Activated CD8-positive, alpha-beta memory T cell treated with anti-CD3 and anti-CD28 coated beads, Interleukin-2, amount 50 U/mL, for 24 hours (primary cell): Measurements from ENCODE around the gene MYOM3.
"Not testable (repeated sequence)": the region's sequence is repeated elsewhere in the genome, so short reads cannot be mapped to it uniquely, and the experiment has no call there.

ENCODE experiments used
- DNase-seq: peaks from one replicate; pipeline ENCODE4 v3.0.0-alpha.2; 2020; ENCODE audit errors: extremely low read depth

Gene MYOM3

DNA sequence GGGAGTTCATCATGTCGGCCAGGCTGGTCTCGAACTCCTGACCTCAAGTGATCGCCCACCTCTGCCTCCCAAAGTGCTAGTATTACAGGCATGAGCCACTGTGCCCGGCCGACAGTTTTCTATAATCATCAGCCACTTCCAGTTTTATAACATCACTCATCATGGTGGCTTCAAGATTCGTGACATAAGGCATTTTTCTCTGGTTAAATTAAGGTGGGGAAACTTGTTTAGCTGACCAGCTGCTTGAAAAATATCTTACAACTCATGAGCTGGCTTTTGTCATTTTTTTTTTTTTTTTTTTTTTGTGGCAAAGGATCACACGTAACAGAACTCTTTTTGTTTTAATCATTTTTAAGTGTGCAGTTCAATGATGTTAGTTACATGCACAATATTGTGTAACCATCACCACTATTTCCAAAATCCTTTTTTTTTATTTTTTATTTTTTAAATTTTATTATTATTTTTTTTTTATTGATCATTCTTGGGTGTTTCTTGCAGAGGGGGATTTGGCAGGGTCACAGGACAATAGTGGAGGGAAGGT, 80.9 kb downstream of the MYOM3 start:
- DNase-seq = not testable (repeated sequence)

DNA sequence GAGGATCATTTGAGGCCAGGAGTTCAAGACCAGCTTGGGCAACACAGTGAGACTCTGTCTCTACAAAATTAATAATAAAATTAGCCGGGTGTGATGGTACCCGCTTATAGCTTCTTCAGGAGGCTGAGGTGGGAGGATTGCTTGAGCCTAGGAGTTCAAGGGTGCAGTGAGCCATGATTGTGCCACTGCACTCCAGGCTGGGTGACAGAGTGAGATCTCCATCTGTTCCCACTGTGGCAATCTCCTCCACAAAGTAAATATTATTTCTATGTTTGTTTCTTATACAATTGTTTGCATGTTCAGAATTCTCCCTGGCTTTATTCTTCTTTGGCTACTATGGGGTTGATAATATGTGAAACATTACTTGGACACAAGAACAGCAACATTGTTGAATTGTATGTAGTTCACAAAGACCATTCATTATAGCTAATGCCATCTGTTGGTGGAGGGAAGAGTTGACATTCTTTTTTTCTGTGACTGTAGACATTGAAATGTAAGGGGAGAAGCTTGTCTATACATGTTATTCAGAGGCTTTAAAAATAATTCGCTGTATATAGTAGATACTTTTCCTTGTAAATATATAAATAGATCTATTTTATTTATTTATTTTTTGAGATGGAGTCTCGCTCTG, 84.0 kb downstream of the MYOM3 start:
- no peak for DNase-seq

DNA sequence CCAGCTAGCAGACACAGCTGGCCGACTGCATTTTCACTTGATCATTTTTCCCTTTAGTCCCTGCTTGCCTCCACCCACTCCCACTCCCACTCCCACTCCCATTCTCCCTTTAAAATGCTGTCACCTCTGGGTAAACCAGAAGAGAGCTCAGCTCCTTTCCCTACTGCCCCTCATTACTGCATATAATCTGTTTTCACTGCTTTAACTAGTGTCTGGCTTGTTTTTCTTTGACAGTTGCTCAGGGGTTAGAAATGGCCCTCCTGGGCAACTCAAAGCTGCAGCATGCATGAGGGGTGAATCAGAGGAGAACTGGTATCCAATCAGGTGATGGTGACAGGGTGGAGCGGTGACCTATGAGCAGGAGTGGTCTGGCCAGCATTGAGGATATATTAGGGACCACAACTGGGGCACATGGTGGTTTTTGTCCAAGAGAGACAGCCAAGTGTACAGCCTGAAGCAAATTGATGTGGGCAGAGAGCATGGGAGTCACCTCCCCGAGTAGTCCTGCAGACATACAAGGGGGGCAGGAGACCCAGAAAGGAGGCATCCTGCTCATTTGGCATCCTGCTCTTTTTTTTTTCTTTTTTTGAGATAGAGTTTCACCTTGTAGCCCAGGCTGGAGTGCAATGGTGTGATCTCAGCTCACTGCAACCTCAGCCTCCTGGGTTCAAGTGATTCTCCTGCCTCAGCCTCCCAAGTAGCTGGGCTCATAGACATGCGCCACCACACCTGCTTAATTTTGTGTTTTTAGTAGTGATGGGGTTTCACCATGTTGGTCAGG, 89.2 kb downstream of the MYOM3 start:
- DNase-seq = no peak

DNA sequence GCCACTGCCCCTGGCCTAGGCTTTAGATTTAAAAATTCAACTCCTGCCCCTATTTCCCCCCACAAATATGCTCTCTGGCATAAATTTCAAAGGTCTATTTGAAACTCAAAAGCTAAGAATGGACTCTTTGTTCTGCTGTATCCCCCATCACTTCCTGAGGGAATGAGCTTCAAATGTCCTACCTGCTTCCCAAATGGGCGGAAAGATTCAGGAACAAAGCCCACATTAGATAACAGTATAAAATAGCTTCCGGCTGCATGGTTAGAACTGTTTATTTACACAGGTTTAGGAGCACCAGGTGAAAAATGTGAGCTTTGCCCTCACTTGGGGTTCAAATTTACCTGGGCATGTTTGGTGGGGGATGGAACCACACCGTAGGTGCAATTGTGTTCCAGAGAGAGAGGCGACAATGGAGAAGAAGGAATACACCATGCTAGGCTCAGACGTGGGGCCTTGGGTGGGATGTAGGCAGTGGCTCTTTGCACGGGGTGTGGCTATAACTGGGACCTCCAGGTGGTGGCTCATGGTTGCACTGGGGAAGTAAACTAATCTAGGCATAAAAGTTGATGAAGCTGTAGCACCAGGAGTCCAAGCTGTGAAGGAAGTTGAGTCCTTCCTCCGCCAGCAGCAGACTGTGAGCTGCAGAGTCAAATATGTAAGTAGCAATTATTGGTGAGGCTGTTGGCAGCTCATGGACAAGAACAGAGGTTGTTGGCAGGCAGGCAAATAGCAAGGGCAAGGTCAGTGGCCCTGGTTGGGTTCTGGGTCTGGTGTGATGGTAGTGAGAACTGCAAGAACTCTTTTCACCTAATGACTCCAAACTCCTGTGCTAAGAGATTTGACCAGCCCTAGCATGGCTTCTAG, 90.3 kb downstream of the MYOM3 start:
- DNase-seq = no peak

DNA sequence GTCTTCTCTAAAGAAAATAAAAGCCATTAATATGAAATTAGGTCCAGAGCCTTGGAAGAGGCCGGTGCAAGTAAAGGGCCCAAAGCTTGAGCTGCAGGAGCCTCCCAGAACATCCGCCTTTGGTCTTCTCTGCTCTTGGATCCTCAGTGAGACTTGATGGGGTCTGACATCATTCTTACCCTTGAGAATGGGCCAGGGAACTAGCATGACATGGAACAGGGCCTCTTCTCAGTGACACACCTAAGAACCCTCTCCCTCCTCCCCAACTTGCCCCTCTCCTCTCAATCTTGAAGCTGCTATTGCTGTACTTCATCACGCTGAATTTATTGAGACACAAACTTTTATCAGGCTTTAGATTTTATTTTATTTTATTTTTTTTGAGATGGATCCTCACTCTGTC, 91.5 kb downstream of the MYOM3 start:
- no peak for DNase-seq

DNA sequence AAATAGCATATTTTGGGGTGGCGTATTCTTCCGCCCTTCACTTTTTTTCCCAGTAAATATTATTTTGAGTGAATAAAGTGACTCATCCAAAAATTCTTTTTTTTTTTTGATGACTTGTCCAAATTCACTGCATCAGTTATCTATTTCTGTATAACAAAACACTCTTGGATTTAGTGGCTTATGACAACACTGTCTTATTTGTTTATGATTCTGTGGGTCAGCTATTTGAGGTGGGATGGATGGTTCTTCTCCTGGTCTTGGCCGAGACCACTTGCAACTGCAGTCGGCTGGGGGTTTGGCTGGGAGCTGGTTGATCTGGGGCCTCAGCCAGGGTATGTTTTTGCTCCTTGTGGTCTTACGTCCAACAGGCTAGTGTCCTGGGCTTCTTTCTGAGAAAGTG, 91.9 kb downstream of the MYOM3 start:
- no peak for DNase-seq

DNA sequence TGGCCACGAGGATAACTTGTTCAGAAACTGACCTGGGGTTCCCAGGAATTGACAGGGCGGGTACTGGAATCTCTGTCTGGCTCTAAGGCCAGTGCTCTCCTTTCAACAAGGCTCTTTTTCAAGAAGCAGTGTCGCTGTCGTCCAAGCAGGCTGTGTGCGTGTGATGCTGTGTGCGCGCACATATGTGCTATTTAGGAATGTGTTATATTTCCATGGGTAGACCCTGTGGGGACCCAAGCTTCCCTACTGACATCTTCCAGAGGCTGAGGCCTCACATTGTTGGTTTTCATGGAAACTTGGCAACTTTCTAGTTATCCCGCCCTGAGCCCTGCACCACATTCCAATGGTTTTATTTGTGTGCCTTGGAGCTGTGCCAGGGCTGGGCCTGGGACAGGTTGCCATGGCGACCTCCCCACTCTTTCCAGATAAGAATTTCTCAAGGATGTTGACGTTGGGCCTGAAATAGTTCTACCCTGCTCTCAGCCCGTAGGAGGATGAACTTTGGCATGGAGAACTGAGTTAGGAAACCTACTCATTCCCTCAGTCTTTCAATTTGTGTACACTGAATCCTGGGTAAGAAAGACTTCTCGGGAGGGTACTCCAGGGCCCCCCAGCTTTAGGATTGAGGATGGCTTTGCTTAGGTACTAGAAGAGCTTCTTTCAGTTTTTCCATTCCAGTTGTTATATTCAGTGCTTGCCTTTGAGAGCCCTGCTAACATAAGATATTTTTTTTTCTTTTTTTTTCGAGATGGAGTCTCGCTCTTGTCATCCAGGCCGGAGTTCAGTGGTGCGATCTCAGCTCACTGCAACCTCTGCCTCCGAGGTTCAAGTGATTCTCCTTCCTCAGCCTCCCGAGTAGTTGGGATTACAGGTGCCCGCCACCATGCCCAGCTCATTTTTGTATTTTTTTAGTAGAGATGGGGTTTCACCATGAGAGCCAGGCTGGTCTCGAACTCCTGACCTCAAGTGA, 93.0 kb downstream of the MYOM3 start:
- no peak for DNase-seq

DNA sequence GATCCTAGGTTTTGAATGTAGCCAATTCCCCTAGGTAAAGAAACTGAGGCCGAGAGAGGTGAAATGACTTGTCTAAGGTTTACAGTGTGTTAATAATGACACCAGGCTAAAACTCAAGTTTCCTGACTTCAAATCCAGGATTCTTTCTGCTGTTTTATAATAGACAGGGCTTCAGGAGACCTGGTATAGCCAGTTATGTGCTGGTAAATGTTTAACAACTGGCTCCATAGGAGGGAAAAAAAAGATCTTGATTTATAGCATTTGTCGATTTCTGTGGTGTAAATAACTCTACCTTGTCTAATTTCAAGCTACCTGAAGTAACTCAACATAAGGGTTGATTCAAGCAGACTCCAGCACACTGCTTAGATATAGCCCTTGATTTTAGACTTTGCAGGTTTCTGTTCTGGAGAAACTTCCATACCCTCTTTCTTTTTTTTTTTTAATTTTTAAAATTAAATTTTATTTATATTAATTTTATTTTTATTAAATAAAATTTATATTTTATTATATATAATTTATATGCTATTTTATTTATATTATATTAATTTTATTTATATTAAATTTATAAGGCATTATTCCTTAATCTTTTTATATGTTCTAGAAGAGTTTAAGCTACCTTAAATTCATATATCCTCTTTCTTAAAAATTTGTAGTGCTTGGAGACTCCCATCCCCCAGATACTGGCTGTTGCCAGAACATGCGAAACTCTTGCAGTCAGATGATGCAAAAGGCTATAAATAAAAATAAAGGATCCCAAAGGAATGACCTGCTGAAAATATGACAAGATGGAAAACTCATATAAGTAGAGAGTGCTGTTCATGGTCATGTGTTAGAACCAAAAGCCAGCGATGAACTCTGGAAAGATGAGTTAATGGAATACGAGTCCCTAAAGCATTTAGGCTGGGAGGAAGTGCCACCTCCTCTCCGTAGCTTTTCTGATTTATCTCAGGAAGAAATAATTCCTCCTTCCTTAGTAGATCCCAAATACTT, 96.4 kb downstream of the MYOM3 start:
- no peak for DNase-seq

DNA sequence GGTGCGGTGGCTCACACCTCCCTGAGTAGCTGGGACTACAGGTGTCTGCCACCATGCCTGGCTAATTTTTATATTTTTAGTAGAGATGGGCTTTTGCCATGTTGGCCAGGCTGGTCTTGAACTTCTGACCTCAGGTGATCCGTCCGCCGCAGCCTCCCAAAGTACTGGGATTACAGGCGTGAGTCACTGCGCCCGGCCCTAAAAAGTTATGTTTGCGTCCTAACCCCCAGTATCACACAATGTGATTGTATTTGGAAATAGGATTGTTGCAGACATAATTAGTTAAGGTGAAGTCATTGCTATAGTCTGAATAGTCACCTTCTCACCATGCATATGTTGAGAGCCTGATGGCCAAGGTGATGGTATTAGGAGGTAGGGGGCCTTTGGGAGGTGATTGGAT, 99.1 kb downstream of the MYOM3 start:
- DNase-seq = not testable (repeated sequence)

DNA sequence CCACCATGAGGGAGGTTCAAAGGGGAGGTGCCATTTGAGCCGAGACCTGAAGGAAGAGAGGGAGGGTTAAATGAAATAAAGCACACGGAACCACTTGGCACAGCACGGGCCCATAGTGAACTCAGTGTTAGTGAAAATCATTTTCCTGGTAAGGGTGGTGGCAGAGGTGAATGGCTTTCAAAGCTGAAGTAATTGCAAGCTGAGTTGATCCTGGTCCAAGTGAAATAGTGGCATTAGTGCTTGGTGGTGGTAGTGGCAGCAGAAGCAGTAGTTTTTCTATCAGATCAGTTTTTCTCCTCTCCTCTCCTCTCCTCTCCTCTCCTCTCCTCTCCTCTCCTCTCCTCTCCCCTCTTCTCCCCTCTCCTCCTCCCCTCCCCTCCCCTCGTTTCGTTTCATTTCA, 101.3 kb downstream of the MYOM3 start:
- DNase-seq = no peak

DNA sequence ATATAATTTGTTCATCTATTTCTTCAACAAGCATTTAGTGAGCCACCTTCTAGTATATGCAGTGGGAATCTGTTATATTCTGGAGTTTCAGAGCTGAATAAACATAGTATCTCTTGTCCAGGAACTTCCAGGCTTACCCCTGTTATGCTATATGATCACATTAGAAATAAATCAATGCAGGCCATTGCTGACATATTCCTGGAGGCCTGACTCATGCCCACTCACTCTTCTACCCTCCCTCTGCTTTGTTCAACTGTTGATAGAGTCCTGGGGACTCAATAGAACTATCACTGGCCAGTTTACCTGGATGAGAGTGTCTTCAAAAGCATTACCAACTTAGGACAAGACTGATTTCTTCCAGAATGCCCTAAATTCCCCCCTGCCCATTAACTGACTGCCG, 102.5 kb downstream of the MYOM3 start:
- DNase-seq = no peak

DNA sequence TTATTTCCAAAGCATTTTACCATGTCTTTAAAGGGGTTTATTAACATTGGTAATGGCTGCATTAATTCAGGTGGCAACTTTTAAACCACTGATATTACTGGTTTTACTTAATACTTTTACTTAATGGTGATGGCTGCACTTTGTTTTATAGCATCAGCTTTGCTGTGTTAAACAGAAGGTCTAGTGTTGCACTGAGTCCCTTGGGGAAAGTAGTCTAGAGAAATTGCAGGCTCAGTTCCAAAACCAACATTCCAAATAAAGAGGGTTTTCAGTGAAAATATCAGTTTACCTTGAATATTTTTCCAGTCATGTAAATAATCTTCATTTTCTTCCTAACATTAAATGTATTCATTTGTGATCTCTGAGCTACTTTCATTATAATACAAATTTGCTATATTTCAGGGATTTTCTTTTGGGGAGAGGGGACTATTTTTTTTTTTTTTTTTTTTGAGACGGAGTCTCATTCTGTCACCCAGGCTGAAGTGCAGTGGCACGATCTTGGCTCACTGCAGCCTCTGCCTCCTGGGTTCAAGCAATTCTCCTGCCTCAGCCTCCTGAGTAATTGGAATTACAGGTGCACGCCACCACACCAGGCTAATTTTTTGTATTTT, 103.3 kb downstream of the MYOM3 start:
- not testable (repeated sequence) for DNase-seq

DNA sequence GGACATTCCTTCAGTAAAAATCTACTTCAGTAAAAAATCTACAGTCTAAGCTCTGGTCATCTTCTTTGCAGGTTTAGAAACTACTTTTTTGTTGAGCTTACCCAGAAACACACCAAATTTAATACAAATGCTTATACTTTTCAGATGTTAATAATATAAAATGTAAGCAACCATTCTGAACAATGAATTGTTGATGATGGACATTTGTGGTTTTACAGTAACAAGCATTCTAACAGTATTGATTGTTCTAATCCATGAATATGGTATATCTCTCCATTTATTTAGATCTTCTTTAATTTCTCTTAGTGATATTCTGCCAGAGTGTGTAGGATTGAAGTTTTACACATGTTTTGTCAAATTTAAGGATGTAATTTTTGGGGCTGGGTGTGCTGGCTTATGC, 104.9 kb downstream of the MYOM3 start:
- DNase-seq = no peak
